Fibroblast of lung (primary cell): ENCODE results near the gene PFKFB2. TPM values are rescaled to one million over a fixed set of nuclear protein-coding genes. Genes with fewer than 3 reads are reported as not detected.

Source experiments
- DNase-seq, 2 donors: peaks; one replicate each; pipeline versions ENCODE4 v3.0.0 to v3.0.0-alpha.2; 2010; ENCODE audit warnings: low read depth in 2 of 2
- H2AFZ ChIP-seq: 2 replicates; pipeline ENCODE4 v1.5.1; 2012; ENCODE audit warnings: low read length, control low read depth, inconsistent platforms
- H3K27ac ChIP-seq: 2 replicates; pipeline ENCODE4 v1.5.1; 2011; ENCODE audit warnings: low read length, control low read depth; ENCODE audit not compliant: insufficient read depth
- H3K27me3 ChIP-seq: 2 replicates; pipeline ENCODE4 v1.5.1; 2011; ENCODE audit warnings: mild to moderate bottlenecking, low read length; ENCODE audit not compliant: control insufficient read depth, insufficient read depth
- H3K36me3 ChIP-seq: 2 replicates; pipeline ENCODE4 v1.5.1; 2011; ENCODE audit warnings: low read length; ENCODE audit not compliant: control insufficient read depth, insufficient read depth
- H3K4me1 ChIP-seq: 2 replicates; pipeline ENCODE4 v1.5.1; 2011; ENCODE audit warnings: low read length; ENCODE audit not compliant: control insufficient read depth, insufficient read depth; ENCODE audit errors: extremely low read depth
- H3K4me2 ChIP-seq: 2 replicates; pipeline ENCODE4 v1.5.1; 2011; ENCODE audit warnings: low read length, control low read depth; ENCODE audit not compliant: insufficient read depth; ENCODE audit errors: extremely low read depth
- H3K4me3 ChIP-seq, 4 experiments: fragments of 200-600 bp in 1 of 4; sonication (generic) in 1 of 4; replicated peaks in 1 of 4; 2 replicates each; pipeline ENCODE4 v1.5.1; 2011 to 2016; ENCODE audit warnings: low read length in 4 of 4, low read depth in 3 of 4, mild to moderate bottlenecking in 3 of 4, control low read depth in 2 of 4, inconsistent platforms in 1 of 4, mixed read lengths in 1 of 4; ENCODE audit not compliant: insufficient read depth in 1 of 4; ENCODE audit errors: control extremely low read depth in 1 of 4
- H3K79me2 ChIP-seq: 2 replicates; pipeline ENCODE4 v1.5.1; 2012; ENCODE audit warnings: mild to moderate bottlenecking, low read length, inconsistent platforms; ENCODE audit not compliant: control insufficient read depth, insufficient read depth
- H3K9ac ChIP-seq: 2 replicates; pipeline ENCODE4 v1.5.1; 2011; ENCODE audit warnings: mild to moderate bottlenecking, low read length, control low read depth; ENCODE audit not compliant: insufficient read depth
- H3K9me3 ChIP-seq: 2 replicates; pipeline ENCODE4 v1.5.1; 2012; ENCODE audit warnings: low read depth, low read length; ENCODE audit not compliant: control insufficient read depth, insufficient read depth
- H4K20me1 ChIP-seq: 2 replicates; pipeline ENCODE4 v1.5.1; 2011; ENCODE audit warnings: low read length; ENCODE audit not compliant: control insufficient read depth, insufficient read depth; ENCODE audit errors: extremely low read depth
- CTCF ChIP-seq, 2 donors: IDR thresholded peaks in 1 of 2; conservative IDR thresholded peaks in 1 of 2; 1 replicate in 1 of 2; 2 replicates in 1 of 2; pipeline ENCODE4 v1.5.1; 2011 to 2012; ENCODE audit warnings: low read length in 2 of 2, control low read depth in 1 of 2, inconsistent platforms in 1 of 2, low read depth in 1 of 2, mild to moderate bottlenecking in 1 of 2
- EZH2 ChIP-seq: IDR thresholded peaks from 2 replicates; pipeline ENCODE4 v1.5.1; 2012; ENCODE audit warnings: low read length, control low read depth, mild to moderate bottlenecking; ENCODE audit errors: missing control alignments
- polyA plus RNA-seq, 2 donors: library from polyadenylated mRNA; depleted of rRNA in 1 of 2; stranded (reverse) in 1 of 2; unstranded in 1 of 2; fragments of >200 nt; gene quantifications; 2 replicates each; pipeline ENCODE4 v1.2.1, GENCODE V29; 2011 to 2012; ENCODE audit warnings: missing spikeins in 1 of 2
- total RNA-seq: library from RNA; depleted of rRNA; stranded (reverse); fragments of >200 nt; gene quantifications from 2 replicates; pipeline ENCODE4 v1.2.1, GENCODE V29; 2014

Gene PFKFB2
- total and polyA plus RNA-seq, 2 donors (not counting 1 experiment from before 2014, with no cell fraction given) = 3.2 to 7.6 TPM

DNA sequence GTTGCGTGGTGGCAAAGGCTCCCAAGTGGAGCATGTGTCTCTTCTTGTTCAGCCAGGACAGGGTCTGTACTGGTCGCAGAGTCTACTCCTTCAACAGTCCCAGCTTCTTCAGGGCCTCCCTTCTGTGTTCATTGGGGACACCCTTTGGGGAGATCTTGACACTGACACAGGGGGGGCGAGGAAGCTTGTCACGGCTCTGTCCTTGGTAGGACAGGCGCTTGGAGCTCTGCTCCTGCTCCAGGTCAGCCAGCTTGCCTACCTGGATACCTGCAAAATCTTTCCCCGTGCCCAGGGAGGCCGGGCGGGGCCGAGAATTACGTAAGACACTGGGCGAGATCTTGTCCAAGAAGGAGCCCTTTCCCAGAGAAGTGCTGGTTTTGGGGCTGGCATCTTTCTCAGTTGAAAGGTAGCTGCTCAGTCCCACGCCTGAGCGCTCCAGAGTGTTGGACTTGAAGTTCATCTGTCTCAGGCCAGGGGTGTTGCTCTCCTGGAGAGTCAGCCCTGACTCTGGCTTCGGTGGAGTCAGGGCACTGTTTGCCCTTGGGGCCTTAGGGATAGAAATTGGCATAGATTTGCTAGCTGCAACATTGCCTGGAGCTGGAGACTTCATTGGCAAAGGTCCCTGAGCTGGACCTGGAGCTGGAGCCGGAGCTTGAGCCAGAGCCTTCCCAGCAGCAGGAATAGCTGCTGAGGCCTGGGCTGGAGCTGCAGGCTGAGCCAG lies 31.0 kb upstream of the PFKFB2 start:
- Histone ChIP-seq H3K9ac (no peak overlapping the region), H3K36me3 (no peaks in the 10 kb centered on the region), H3K9me3 (no peaks in the 10 kb centered on the region), H2AFZ (no peak overlapping the region), H3K4me1 (peaks cover 7% of the 10 kb centered on the region), H3K4me2 (no peak overlapping the region), H4K20me1 (no peaks in the 10 kb centered on the region), H3K4me3 (no peak overlapping the region), H3K79me2 (no peaks in the 10 kb centered on the region), H3K27me3 (no peaks in the 10 kb centered on the region), H3K27ac (no peak overlapping the region)
- no peak for DNase-seq
- no peak for TF ChIP-seq EZH2
- TF ChIP-seq CTCF (conservative IDR thresholded peaks at IDR 0.05 in 1 of 2, IDR thresholded peaks at IDR 0.05 in 1 of 2; ENCODE audit: low read depth in 1 of 2, low read length in 2 of 2) = no peak

- H2AFZ ChIP-seq = no peak overlapping the region
- H3K4me1 ChIP-seq = peaks cover 7% of the 10 kb centered on the region
- H3K9ac ChIP-seq = no peak overlapping the region
- DNase-seq = no peak
- no peaks in the 10 kb centered on the region for H3K9me3 ChIP-seq
- no peak overlapping the region for H3K4me2 ChIP-seq
- no peaks in the 10 kb centered on the region for H4K20me1 ChIP-seq
- H3K79me2 ChIP-seq = no peaks in the 10 kb centered on the region
- no peaks in the 10 kb centered on the region for H3K27me3 ChIP-seq
- TF ChIP-seq EZH2 = no peak
- no peak for TF ChIP-seq CTCF (conservative IDR thresholded peaks at IDR 0.05 in 1 of 2, IDR thresholded peaks at IDR 0.05 in 1 of 2; ENCODE audit: low read depth in 1 of 2, low read length in 2 of 2)
- H3K36me3 ChIP-seq = no peaks in the 10 kb centered on the region
- no peak overlapping the region for H3K4me3 ChIP-seq
- H3K27ac ChIP-seq = no peak overlapping the region
These were observed 29.9 kb upstream of the PFKFB2 start for GRCh38 chr1:207022996-207023679.

- H2AFZ ChIP-seq = peak overlapping the region; percentile 55
These were observed 28.6 kb upstream of the PFKFB2 start for GRCh38 chr1:207024202-207025145.

More at GRCh38 chr1:207024202-207025145, 28.6 kb upstream of the PFKFB2 start:
- Histone ChIP-seq H3K4me2 (no peak overlapping the region), H3K9me3 (no peaks in the 10 kb centered on the region), H3K4me3 (no peak overlapping the region), H3K27me3 (no peaks in the 10 kb centered on the region), H4K20me1 (no peaks in the 10 kb centered on the region), H3K4me1 (peaks cover 7% of the 10 kb centered on the region), H3K27ac (no peak overlapping the region), H3K9ac (no peak overlapping the region), H3K79me2 (no peaks in the 10 kb centered on the region), H3K36me3 (no peaks in the 10 kb centered on the region)
- TF ChIP-seq EZH2 (no peak), CTCF (conservative IDR thresholded peaks at IDR 0.05 in 1 of 2, IDR thresholded peaks at IDR 0.05 in 1 of 2; ENCODE audit: low read depth in 1 of 2, low read length in 2 of 2) (no peak)
- DNase-seq = peak in 1 of 2 donors; percentile 69
